Activated effector memory CD4-positive, alpha-beta T cell treated with Interleukin-2 at 50 U/mL for 16 hours (primary cell): ENCODE measurements around the gene UROC1.

Source experiments
- DNase-seq: peaks from one replicate; pipeline ENCODE4 v3.0.0-alpha.2; 2020

The UROC1 gene

DNA sequence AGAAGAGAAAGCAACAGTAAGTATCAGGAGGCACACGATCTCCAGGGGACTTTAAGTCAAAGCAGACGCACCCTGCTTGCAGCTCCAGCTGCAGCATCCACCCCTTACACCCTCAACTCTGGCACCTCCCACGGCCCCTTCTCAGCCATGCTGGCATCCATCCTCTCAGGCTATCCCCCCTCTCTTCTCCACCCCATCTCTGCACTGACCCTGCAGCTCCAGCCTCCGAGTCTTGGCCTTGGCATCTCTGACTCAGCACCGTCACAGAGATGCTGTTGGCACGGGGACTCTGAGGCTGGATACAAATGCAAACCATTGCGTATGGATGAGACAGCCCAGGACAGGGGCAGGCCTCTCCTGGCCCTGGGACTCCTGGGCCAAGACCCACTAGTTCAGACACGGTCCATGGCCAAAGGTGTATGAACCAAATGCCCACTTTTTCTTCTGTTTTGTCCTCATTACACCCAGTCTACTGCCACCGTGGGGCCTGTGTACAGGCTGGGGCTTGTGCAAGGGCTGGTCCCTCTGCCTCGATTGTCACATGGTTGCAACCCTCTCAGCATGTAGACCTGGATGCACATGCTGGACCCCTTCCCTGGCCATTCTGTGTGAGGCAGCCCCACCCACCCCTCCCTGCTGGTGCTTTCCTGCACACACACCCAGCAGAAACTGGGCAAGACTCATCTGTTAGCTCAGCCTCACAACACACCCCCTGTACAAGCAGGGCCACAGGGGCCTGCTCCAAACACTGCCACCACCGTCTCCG, 23.2 kb downstream of the UROC1 start:
- DNase-seq = no peak

DNA sequence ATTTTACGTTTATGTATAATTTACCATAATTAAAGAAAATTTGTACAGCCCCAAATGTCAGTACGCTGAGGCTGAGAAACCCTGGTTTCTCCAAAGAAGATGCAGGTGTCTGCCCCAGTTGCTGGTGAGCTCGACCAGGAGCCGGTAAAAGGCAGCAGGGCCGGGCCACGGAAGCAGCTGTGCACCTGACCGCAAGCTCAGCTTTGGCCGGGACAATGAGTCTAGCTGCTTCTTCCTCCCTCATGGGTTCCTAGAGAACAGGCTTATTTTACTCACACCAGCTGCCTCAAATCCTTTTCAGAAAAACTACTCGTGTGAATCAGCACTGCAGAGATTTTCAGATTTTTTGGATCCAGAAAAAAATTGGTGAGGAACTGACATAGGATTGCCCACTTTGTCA, 23.8 kb downstream of the UROC1 start:
- DNase-seq = no peak

DNA sequence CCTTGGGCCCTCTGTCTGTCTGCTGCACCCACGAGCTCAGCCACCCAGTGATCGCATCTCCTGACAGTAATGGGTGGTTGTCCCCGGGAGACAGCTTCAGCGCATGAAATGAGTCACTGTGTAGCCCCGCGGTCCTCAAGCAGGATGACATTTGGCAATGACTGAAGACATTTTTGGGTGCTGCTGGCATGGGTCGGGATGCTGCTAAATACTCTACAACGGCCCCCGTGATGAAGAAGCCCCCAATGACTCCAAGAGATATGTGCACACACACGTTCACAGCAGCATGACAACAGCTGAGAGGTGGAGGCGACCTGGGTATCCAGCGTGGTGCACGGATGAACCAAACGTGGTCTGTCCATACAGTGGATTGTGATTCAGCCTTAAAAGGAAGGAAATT, 24.5 kb downstream of the UROC1 start:
- DNase-seq = no peak

- DNase-seq = no peak
Measured at GRCh38 chr3:126491221-126492013, 26.2 kb downstream of the UROC1 start.

- no peak for DNase-seq
Measured at GRCh38 chr3:126490619-126491018, 27.0 kb downstream of the UROC1 start.

DNA sequence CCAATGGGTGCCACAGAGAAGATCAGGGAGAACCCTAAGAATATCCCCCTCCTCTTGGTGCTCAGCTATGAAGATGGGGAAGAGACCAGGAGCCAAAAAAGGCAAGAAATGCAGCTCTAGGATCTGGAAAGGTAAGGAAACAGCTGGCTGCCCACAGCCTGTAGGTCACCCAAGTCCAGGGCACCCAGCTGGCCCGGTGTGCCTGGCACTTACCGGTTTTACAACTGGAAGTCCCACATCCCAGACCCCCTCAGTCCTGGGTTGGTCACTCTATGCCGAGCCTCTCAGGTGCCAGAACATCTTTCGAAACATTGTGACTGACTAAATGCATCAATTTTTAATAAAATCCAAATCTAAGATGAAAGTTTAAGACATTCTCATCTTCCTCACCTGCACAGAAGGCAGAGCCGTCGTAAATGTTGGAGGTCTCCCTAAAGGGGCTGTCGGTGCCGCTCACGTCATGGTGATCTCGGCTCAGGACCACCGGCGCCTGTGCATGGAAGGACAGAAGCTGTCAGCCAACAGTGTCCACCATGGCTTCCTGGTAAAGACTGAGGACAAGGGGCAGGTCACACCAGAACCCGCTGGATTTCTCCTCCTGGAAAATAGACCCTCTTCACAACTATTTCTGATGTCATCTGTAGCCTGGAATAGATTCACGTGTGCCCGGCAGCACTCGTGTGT, 28.5 kb downstream of the UROC1 start:
- DNase-seq = no peak

- DNase-seq = no peak
Measured at GRCh38 chr3:126488185-126488584, 29.4 kb downstream of the UROC1 start.

DNA sequence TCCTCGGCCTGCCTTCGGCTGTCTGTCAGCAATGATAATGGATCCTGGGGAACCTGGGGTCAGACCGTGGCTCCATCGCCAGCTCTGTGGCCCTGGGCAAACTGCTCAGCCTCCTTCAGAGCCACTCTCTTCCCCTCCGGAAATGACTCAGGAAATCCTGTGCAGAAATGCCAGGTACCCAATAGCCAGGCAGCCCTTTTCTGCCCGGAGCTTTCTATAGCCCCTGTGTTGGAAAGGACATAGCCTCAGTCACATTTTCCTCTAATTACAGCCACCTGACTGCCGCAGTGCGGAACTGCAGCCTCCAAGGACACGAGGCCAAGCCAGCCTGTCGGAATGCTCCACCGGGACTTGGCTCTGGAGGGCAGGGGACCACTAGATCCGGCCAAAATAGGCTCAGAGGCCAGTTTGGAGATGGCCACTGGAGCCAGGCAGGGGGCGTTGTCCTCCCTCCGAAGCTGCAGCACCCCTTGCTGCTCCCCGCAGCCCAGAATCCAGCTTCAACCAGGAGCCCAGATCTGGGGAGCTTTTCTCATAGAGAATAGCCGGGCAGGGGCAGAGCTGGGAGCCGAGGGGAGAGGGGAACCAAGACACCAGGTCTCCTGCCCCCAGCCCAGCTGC, 30.3 kb downstream of the UROC1 start:
- DNase-seq = no peak

GRCh38 chr3:126486360-126486847, 31.2 kb downstream of the UROC1 start:
- DNase-seq = no peak

- no peak for DNase-seq
Measured at GRCh38 chr3:126485956-126486355, 31.6 kb downstream of the UROC1 start.

DNA sequence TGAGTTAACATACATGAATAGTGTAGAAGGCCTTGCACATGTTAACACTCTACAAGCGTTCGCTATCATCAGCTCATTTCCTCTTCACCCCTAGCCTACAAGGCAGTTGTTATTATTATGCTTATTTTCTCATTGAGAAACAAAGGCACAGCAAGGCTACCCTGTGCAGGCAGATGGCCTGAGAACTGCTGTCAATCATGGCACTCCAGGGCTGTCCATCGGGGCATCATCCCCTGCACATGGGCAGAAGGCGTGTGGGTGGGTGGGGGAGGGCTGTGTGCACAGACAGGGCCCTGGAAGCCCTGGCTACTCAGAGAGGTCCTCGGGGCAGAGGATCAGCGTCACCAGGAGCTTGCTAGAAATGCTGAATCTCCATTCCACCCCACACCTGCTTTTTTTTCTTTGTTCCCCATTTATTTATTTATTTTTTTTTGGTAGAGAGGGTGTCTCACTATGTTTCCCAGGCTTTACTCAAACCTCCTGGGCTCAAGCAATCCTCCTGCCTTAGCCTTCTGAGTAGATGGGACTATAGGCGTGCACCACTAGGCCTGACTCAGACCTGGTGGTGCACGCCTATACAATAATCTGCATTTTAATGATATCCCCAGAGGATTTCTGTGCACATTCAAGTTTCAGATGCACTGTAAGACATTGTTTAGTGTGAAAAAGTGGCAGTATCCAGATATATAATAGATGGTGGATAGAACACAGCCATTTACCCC, 32.2 kb downstream of the UROC1 start:
- DNase-seq = no peak

GRCh38 chr3:126484662-126485061, 32.9 kb downstream of the UROC1 start:
- no peak for DNase-seq

GRCh38 chr3:126484148-126484547, 33.4 kb downstream of the UROC1 start:
- DNase-seq = no peak

DNA sequence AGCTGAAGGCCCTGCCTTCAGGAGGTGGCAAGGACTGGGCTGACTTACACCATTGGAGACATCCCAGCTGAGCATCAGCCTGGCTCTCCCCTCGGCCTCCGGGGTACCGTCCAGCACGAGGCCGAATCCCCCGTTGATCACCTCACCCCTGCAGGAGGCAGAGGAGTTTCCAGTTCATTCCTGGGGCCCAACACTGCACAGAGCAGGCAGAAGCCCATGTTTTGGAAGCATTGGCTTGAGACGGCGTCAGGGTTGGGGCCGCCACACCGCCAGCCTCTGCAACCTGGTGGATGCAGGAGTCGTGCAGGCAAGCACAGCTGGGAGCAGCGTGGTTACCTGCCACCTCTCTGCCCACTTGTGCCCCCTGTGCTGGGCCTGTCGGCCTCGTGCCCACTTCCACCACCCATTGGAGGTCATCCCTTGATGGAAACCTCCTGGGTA, 34.2 kb downstream of the UROC1 start:
- no peak for DNase-seq

GRCh38 chr3:126482503-126483255, 34.9 kb downstream of the UROC1 start:
- DNase-seq = no peak

GRCh38 chr3:126481808-126482502, 35.6 kb downstream of the UROC1 start:
- no peak for DNase-seq

- DNase-seq = no peak
Measured at GRCh38 chr3:126480861-126481260, 36.7 kb downstream of the UROC1 start.

DNA sequence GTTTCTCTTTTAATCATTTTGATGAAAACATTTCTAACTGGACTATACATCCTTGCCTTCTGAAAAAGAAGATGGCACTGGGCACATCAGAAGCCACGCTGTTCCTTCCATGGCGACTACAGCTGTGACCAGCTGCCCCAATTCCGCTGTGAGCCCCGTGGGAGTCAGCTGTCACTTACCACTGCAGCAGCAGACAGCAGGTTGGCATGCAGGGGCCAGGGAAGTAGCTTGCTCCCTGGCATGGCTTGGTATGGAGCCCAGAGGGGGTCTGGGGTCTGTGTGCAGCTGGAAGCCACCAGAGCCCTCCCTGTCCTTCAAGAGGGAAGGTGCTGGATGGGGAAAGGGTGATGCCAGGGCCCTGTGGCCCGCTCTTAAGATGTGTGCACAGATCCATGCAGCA, 37.4 kb downstream of the UROC1 start:
- DNase-seq = no peak

DNA sequence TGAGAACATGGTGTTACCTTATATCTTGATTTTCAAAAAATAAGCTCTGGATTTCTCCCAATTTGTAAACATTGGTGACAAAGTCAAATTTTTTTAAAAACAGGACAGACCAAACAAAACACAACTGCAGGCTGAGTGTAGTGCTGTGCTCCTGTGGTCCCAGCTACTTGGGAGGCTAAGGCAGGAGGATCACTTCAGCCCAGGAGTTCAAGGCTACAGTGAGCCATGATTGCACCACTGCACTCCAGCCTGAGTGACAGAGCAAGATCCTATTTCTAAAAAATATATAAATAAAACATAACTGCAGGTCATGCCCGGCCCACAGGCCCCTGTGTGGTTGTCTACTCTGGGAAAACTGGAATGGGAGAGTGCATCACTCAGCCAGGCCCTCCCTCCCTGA, 37.9 kb downstream of the UROC1 start:
- DNase-seq = no peak

DNA sequence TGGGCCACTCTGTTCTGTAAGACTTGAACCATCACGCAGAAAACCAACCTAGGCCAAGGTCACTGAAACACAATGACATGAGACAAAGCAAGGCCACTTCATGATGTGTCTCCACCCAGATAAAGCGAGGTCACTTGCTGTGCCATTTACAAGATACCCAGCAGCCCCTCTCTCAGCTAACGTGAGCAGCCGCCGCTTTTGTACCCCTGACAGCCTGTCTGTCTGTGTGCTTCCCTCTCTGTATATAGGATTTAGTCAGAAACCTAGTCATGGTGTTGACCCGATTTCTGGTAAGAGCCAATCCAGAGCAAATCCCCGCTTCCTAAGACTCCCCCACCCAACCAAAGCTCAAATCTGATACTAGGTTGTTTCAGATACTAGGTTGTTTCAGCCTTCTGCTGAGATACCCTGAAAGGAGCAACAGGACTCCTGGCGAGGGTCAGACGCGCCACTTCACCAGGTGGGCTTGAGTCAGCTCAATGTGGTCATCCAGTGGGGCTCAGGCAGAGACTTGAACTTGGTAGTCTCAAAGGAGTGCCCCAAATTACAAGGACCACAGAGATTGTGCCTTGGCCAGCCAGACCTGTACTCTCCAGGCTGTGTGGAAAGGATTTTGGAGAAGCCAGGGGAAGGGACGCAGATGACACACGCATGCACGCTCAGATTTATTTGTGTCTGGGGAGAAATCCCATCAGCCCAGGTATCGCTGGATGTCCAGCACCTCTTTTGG, 38.8 kb downstream of the UROC1 start:
- no peak for DNase-seq
